GM13976 (cell line): ENCODE data around the gene PPIF.
A peak's percentile ranks its signal among the peaks of the same experiment; 100 is the strongest.
"Not testable (repeated sequence)": the region's sequence is repeated elsewhere in the genome, so short reads cannot be mapped to it uniquely, and the experiment has no call there.

Experiments
- DNase-seq: peaks from one replicate; pipeline ENCODE4 v3.0.0; 2012; ENCODE audit warnings: low spot score
- in situ Hi-C: fragments of 300-500 bp; cut with MboI; formaldehyde crosslinking; loops from one replicate; pipeline ENCODE4 v1.12.0; 2022; ENCODE audit warnings: low sequenced_read_pairs, mixed read lengths, inconsistent platforms; ENCODE audit not compliant: unreplicated experiment
- TF ChIP-seq, protein P1 (sequence below): IDR thresholded peaks from 2 replicates; pipeline ENCODE4 v1.5.1; 2012; ENCODE audit warnings: borderline replicate concordance, mild to moderate bottlenecking; ENCODE audit not compliant: insufficient read depth; ENCODE audit errors: extremely low read depth, missing control alignments, control extremely low read depth

The PPIF gene

GRCh38 chr10:79331226-79331625 is 16.0 kb upstream of the PPIF start:
- DNase-seq: no peak
- in situ Hi-C loops: no loop called here
- TF ChIP-seq, protein P1, sequence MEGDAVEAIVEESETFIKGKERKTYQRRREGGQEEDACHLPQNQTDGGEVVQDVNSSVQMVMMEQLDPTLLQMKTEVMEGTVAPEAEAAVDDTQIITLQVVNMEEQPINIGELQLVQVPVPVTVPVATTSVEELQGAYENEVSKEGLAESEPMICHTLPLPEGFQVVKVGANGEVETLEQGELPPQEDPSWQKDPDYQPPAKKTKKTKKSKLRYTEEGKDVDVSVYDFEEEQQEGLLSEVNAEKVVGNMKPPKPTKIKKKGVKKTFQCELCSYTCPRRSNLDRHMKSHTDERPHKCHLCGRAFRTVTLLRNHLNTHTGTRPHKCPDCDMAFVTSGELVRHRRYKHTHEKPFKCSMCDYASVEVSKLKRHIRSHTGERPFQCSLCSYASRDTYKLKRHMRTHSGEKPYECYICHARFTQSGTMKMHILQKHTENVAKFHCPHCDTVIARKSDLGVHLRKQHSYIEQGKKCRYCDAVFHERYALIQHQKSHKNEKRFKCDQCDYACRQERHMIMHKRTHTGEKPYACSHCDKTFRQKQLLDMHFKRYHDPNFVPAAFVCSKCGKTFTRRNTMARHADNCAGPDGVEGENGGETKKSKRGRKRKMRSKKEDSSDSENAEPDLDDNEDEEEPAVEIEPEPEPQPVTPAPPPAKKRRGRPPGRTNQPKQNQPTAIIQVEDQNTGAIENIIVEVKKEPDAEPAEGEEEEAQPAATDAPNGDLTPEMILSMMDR: no peak

DNA sequence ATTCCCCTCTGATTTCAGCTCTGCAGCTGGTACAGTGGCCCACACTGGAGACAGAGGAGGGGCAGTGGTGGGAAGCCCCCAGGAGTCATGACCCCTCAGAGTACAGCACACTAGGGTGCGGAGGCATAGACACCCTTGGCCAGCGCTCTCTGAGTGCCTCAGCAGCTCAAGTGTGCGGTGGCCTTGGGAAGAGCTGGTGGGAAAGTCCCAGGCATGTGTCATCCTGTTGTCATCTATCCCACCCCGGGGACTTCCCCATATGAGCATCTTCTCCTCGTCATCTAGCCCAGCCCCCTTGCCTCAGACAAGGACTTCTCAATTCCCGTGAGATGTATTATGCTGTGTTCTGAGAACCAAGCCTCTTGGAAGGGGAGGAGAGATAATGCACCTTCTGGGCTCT is 15.6 kb upstream of the PPIF start:
- in situ Hi-C loops: no loop called here
- peak; percentile 86 for DNase-seq
- TF ChIP-seq, protein P1: no peak

- DNase-seq, in situ Hi-C loops: not testable (repeated sequence)
These were observed 14.5 kb upstream of the PPIF start for GRCh38 chr10:79332610-79333315.

GRCh38 chr10:79333513-79333912 is 13.8 kb upstream of the PPIF start:
- no peak for DNase-seq
- in situ Hi-C loops: no loop called here
- TF ChIP-seq, protein P1: no peak

DNA sequence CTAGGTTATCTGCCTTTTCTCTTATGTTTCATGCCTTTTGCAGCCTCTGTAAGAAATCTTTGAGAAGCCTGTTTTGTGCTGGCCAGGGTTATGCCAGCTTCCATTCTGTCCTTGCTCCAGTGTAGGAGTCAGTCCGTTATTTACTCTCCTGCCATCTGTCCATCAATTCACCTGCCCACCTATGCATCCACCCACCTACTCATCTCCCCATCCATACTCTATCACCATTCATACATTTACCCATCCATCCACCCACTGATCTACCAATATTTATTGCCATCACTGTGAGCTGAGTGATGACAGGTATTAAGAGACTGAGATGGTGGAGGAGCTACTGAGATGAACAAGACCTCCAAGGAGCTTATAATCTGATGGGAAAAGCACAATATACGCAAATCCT is 12.7 kb upstream of the PPIF start:
- TF ChIP-seq, protein P1: no peak
- in situ Hi-C loops: no loop called here
- no peak for DNase-seq

GRCh38 chr10:79335094-79335469 is 12.2 kb upstream of the PPIF start:
- no peak for DNase-seq
- TF ChIP-seq, protein P1: no peak
- in situ Hi-C loops: no loop called here

GRCh38 chr10:79335470-79336235 is 11.6 kb upstream of the PPIF start:
- in situ Hi-C loops: no loop called here
- TF ChIP-seq, protein P1: no peak
- DNase-seq: no peak
